ENCODE results near the gene SLC1A1.

DNA sequence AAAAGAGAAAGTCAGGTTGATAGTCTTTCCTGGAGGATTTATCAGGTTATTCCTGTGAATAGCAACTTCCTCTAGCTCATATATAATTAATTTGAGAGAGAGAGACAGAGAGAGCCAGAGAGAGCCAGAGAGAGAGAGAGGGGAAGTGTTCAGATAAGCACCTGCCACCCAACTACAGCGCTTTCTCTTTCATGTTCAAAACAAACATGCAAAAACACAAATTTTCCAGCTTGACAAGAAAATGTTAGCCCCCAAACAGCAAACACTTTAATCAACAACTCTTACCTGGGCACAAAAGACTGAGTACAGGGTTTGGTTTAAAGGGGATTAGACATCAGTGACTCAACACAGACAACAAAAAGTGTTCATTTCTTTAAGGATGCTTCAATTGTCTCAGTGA, 110.1 kb downstream of the SLC1A1 start:
- TF ChIP-seq, protein P1, sequence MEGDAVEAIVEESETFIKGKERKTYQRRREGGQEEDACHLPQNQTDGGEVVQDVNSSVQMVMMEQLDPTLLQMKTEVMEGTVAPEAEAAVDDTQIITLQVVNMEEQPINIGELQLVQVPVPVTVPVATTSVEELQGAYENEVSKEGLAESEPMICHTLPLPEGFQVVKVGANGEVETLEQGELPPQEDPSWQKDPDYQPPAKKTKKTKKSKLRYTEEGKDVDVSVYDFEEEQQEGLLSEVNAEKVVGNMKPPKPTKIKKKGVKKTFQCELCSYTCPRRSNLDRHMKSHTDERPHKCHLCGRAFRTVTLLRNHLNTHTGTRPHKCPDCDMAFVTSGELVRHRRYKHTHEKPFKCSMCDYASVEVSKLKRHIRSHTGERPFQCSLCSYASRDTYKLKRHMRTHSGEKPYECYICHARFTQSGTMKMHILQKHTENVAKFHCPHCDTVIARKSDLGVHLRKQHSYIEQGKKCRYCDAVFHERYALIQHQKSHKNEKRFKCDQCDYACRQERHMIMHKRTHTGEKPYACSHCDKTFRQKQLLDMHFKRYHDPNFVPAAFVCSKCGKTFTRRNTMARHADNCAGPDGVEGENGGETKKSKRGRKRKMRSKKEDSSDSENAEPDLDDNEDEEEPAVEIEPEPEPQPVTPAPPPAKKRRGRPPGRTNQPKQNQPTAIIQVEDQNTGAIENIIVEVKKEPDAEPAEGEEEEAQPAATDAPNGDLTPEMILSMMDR (IDR thresholded peaks at IDR 0.05): no peak
- no peak for TF ChIP-seq POLR2A (IDR thresholded peaks at IDR 0.05)
